Measurements from ENCODE around the gene VIPR2. TPM values are rescaled to one million over a fixed set of nuclear protein-coding genes. Genes with fewer than 3 reads are reported as not detected.
"Not testable (repeated sequence)": the region's sequence is repeated elsewhere in the genome, so short reads cannot be mapped to it uniquely, and the experiment has no call there.

VIPR2 gene
- total RNA-seq, 6 donors from 2014 or later, result 0.30 to 0.74 (median 0.40) TPM; not detected in 3

- Histone ChIP-seq H3K9me3 (peaks cover 0 to 10% (median 3%) of the 10 kb centered on the region in 4 donors), H3K36me3 (no peaks in the 10 kb centered on the region), H3K27me3 (no peaks in the 10 kb centered on the region), H3K4me1 (no peaks in the 10 kb centered on the region), H3K4me3 (no peak overlapping the region), H3K27ac (no peak overlapping the region)
- DNase-seq, result no peak
- TF ChIP-seq EP300 (IDR thresholded peaks at IDR 0.05) (no peak), CTCF (IDR thresholded peaks at IDR 0.05) (no peak)
- ATAC-seq (ENCODE audit: low FRiP score in 2 of 2), result no peak
- 55 to 80% methylated on average over 11 of the region's 11 CpGs for WGBS, 2 donors
These were observed 46.6 kb upstream of the VIPR2 start for GRCh38 chr7:159191236-159191635.

- H3K36me3 ChIP-seq, result no peaks in the 10 kb centered on the region
- TF ChIP-seq POLR2A (IDR thresholded peaks at IDR 0.05) (no peak), EP300 (IDR thresholded peaks at IDR 0.05) (no peak), CTCF (IDR thresholded peaks at IDR 0.05) (no peak), POLR2AphosphoS5 (IDR thresholded peaks at IDR 0.05) (no peak)
- no peak overlapping the region for H3K4me3 ChIP-seq
- H3K27me3 ChIP-seq, result no peaks in the 10 kb centered on the region
- H3K9me3 ChIP-seq, result peaks cover 0 to 10% (median 3%) of the 10 kb centered on the region in 4 donors
- DNase-seq, result no peak
- ATAC-seq (ENCODE audit: low FRiP score in 2 of 2), result no peak
- H3K4me1 ChIP-seq, result no peaks in the 10 kb centered on the region
- no peak overlapping the region for H3K27ac ChIP-seq
These were observed 43.3 kb upstream of the VIPR2 start for GRCh38 chr7:159188011-159188410.

- peaks cover 0 to 3% (median under 1%) of the 10 kb centered on the region in 4 donors for H3K9me3 ChIP-seq
- H3K4me3 ChIP-seq, result no peak overlapping the region
- WGBS, 2 donors, result 93 to 97% methylated on average over 6 of the region's 6 CpGs
- H3K4me1 ChIP-seq, result no peaks in the 10 kb centered on the region
- H3K27me3 ChIP-seq, result no peaks in the 10 kb centered on the region
- ATAC-seq (ENCODE audit: low FRiP score in 2 of 2), result no peak
- no peak for DNase-seq
- no peaks in the 10 kb centered on the region for H3K36me3 ChIP-seq
- no peak overlapping the region for H3K27ac ChIP-seq
- TF ChIP-seq POLR2A (IDR thresholded peaks at IDR 0.05) (no peak), EP300 (IDR thresholded peaks at IDR 0.05) (no peak), CTCF (IDR thresholded peaks at IDR 0.05) (no peak), POLR2AphosphoS5 (IDR thresholded peaks at IDR 0.05) (no peak)
These were observed 34.6 kb upstream of the VIPR2 start for GRCh38 chr7:159179241-159179640.

GRCh38 chr7:159177284-159177953, 32.8 kb upstream of the VIPR2 start:
- DNase-seq (no peak), ATAC-seq (ENCODE audit: low FRiP score in 2 of 2) (no peak)
- Histone ChIP-seq H3K27me3 (no peaks in the 10 kb centered on the region), H3K4me1 (no peaks in the 10 kb centered on the region), H3K27ac (no peak overlapping the region), H3K36me3 (no peaks in the 10 kb centered on the region), H3K4me3 (no peak overlapping the region), H3K9me3 (peaks cover 0 to 5% (median 1%) of the 10 kb centered on the region in 4 donors)
- 85 to 94% methylated on average over 3 of the region's 3 CpGs for WGBS, 2 donors
- TF ChIP-seq CTCF (IDR thresholded peaks at IDR 0.05) (no peak), POLR2AphosphoS5 (IDR thresholded peaks at IDR 0.05) (no peak), EP300 (IDR thresholded peaks at IDR 0.05) (no peak), POLR2A (IDR thresholded peaks at IDR 0.05) (no peak)

GRCh38 chr7:159175792-159176191, 31.1 kb upstream of the VIPR2 start:
- H3K9me3 ChIP-seq, result peaks cover 0 to 5% (median 1%) of the 10 kb centered on the region in 4 donors
- H3K27ac ChIP-seq, result no peak overlapping the region
- H3K4me1 ChIP-seq, result no peaks in the 10 kb centered on the region
- DNase-seq, result no peak
- no peak for ATAC-seq (ENCODE audit: low FRiP score in 2 of 2)
- whole genome bisulfite sequencing, 2 donors, result 79 to 88% methylated on average over 8 of the region's 8 CpGs
- no peaks in the 10 kb centered on the region for H3K27me3 ChIP-seq
- H3K4me3 ChIP-seq, result no peak overlapping the region
- no peak for TF ChIP-seq CTCF (IDR thresholded peaks at IDR 0.05)
- TF ChIP-seq EP300 (IDR thresholded peaks at IDR 0.05), result no peak
- TF ChIP-seq POLR2A (IDR thresholded peaks at IDR 0.05), result no peak
- no peak for TF ChIP-seq POLR2AphosphoS5 (IDR thresholded peaks at IDR 0.05)
- H3K36me3 ChIP-seq, result no peaks in the 10 kb centered on the region

GRCh38 chr7:159175100-159175499, 30.4 kb upstream of the VIPR2 start:
- not testable (repeated sequence) for H3K36me3 ChIP-seq; H3K9me3 ChIP-seq; ATAC-seq (ENCODE audit: low FRiP score in 2 of 2); H3K4me1 ChIP-seq; H3K27me3 ChIP-seq; H3K27ac ChIP-seq; DNase-seq; H3K4me3 ChIP-seq
- WGBS, 2 donors, result 60 to 65% methylated on average over 5 to 6 of the region's 6 CpGs
